A549 (cell line): ENCODE measurements around the gene MED12. TPM values are rescaled to one million over a fixed set of nuclear protein-coding genes. Genes with fewer than 3 reads are reported as not detected.

Experiments
- ATAC-seq, 2 experiments: fragments of 200-7000 bp in 1 of 2; fragments of >200 bp in 1 of 2; cut with Nextera tagmentation in 1 of 2; cut with Tn5 transposase in 1 of 2; 3 replicates each; pipeline versions ENCODE4 v1.8.0 to v1.9.1; 2018 to 2020; ENCODE audit warnings: mild to moderate bottlenecking in 1 of 2, moderate library complexity in 1 of 2
- CTCF ChIA-PET: fragments of 300-600 bp; sonication (Branson Sonifier 250); formaldehyde crosslinking; extraction: SDS; loops from one replicate; lab custom pipeline; 2021; ENCODE audit warnings: antibody characterized with exemption, inconsistent platforms; lab: Yijun Ruan, JAX
- POLR2A ChIA-PET: fragments of 350-600 bp; formaldehyde crosslinking; extraction: SDS; loops from one replicate; lab custom pipeline; 2021; ENCODE audit warnings: antibody characterized with exemption, inconsistent platforms; lab: Yijun Ruan, JAX
- DNase-seq, 2 experiments: peaks; one replicate each; pipeline versions ENCODE4 v3.0.0 to v3.0.0-alpha.2; 2011 to 2016; ENCODE audit warnings: low read depth in 1 of 2, low spot score in 1 of 2
- FAIRE-seq: peaks from 2 replicates; lab custom pipeline; 2011; peaks lifted over from hg19 to GRCh38; lab: Jason Lieb, UNC
- H3K27ac ChIP-seq, 2 experiments: fragments of >200 bp; sonication (Bioruptor Twin); formaldehyde crosslinking; 3 replicates each; pipeline ENCODE4 v1.5.1; 2016 to 2017
- H3K4me1 ChIP-seq: fragments of >200 bp; sonication (Bioruptor Twin); formaldehyde crosslinking; 3 replicates; pipeline ENCODE4 v1.6.1; 2016
- H3K4me2 ChIP-seq: fragments of >200 bp; sonication (Bioruptor Twin); formaldehyde crosslinking; 3 replicates; pipeline ENCODE4 v1.6.1; 2016
- H3K4me3 ChIP-seq: fragments of >200 bp; sonication (Bioruptor Twin); formaldehyde crosslinking; 3 replicates; pipeline ENCODE4 v1.5.1; 2016
- H3K9me3 ChIP-seq: fragments of >200 bp; sonication (Bioruptor Twin); formaldehyde crosslinking; 3 replicates; pipeline ENCODE4 v1.6.1; 2016
- CBX2 ChIP-seq: fragments of 200-600 bp; sonication (generic); IDR thresholded peaks from 2 replicates; pipeline ENCODE4 v1.6.1; 2016; ENCODE audit warnings: low read depth, mild to moderate bottlenecking, borderline replicate concordance
- CHD2 ChIP-seq: fragments of 150-350 bp; IDR thresholded peaks from 2 replicates; pipeline ENCODE4 v1.6.1; 2014; ENCODE audit warnings: low read length; ENCODE audit not compliant: partially characterized antibody
- CHD4 ChIP-seq: fragments of 200-600 bp; sonication (generic); IDR thresholded peaks from 2 replicates; pipeline ENCODE4 v1.6.1; 2016; ENCODE audit warnings: antibody characterized with exemption, mild to moderate bottlenecking, borderline replicate concordance
- EHF ChIP-seq: fragments of 250-450 bp; sonication (Bioruptor Pico); IDR thresholded peaks from 2 replicates; pipeline ENCODE4 v1.5.0; 2020; ENCODE audit warnings: mild to moderate bottlenecking
- EP300 ChIP-seq, 2 experiments: fragments of >200 bp; sonication (Bioruptor Twin); formaldehyde crosslinking; IDR thresholded peaks; 2 replicates in 1 of 2; 3 replicates in 1 of 2; pipeline ENCODE4 v1.6.1; 2016 to 2017
- FOXS1 ChIP-seq: fragments of 250-450 bp; sonication (Bioruptor Pico); IDR thresholded peaks from 2 replicates; pipeline ENCODE4 v1.5.0; 2020; ENCODE audit warnings: mild to moderate bottlenecking, moderate library complexity
- HEYL ChIP-seq: fragments of 250-450 bp; sonication (Bioruptor Pico); IDR thresholded peaks from 2 replicates; pipeline ENCODE4 v1.8.0; 2021; ENCODE audit warnings: mild to moderate bottlenecking, moderate library complexity
- HMGXB4 ChIP-seq: fragments of 250-450 bp; sonication (Bioruptor Pico); IDR thresholded peaks from 2 replicates; pipeline ENCODE4 v1.5.0; 2021; ENCODE audit warnings: mild to moderate bottlenecking, moderate library complexity, borderline replicate concordance
- HOXB5 ChIP-seq: fragments of 250-450 bp; sonication (Bioruptor Pico); IDR thresholded peaks from 2 replicates; pipeline ENCODE4 v1.5.0; 2020; ENCODE audit warnings: mild to moderate bottlenecking, moderate library complexity
- JUNB ChIP-seq: fragments of >200 bp; sonication (Bioruptor Twin); formaldehyde crosslinking; IDR thresholded peaks from 2 replicates; pipeline ENCODE4 v1.6.1; 2016
- MYC ChIP-seq: IDR thresholded peaks from 2 replicates; pipeline ENCODE4 v1.6.1; 2012; ENCODE audit warnings: mild to moderate bottlenecking, inconsistent platforms, low read length, improper control_type of control experiment, borderline replicate concordance
- NFE2L2 ChIP-seq: fragments of 150-350 bp; conservative IDR thresholded peaks from 2 replicates; pipeline ENCODE4 v1.6.1; 2014; ENCODE audit warnings: low read length
- PBX3 ChIP-seq: IDR thresholded peaks from 2 replicates; pipeline ENCODE4 v1.6.1; 2012
- RAD21 ChIP-seq, 2 experiments: fragments of >200 bp in 1 of 2; sonication (Bioruptor Twin) in 1 of 2; formaldehyde crosslinking in 1 of 2; IDR thresholded peaks in 1 of 2; conservative IDR thresholded peaks in 1 of 2; 2 replicates in 1 of 2; 3 replicates in 1 of 2; pipeline ENCODE4 v1.6.1; 2012 to 2018; ENCODE audit warnings: inconsistent platforms in 1 of 2
- RCOR1 ChIP-seq: fragments of 150-350 bp; IDR thresholded peaks from 2 replicates; pipeline ENCODE4 v1.6.1; 2014; ENCODE audit warnings: antibody characterized with exemption, low read length, low read depth
- RFX5 ChIP-seq: fragments of 450-650 bp; IDR thresholded peaks from 2 replicates; pipeline ENCODE4 v1.7.1; 2014; ENCODE audit warnings: antibody characterized with exemption, mild to moderate bottlenecking, moderate library complexity
- SMC3 ChIP-seq: fragments of >200 bp; sonication (Bioruptor Twin); formaldehyde crosslinking; IDR thresholded peaks from 3 replicates; pipeline ENCODE4 v1.6.1; 2018; ENCODE audit warnings: inconsistent platforms
- SREBF2 ChIP-seq: fragments of 450-650 bp; IDR thresholded peaks from 2 replicates; pipeline ENCODE4 v1.6.1; 2014; ENCODE audit warnings: mild to moderate bottlenecking, moderate library complexity
- TFCP2L1 ChIP-seq: fragments of 250-450 bp; sonication (Bioruptor Pico); IDR thresholded peaks from 2 replicates; pipeline ENCODE4 v1.5.0; 2021; ENCODE audit warnings: mild to moderate bottlenecking
- ZC3H11A ChIP-seq: fragments of 450-650 bp; IDR thresholded peaks from 2 replicates; pipeline ENCODE4 v1.6.1; 2014; ENCODE audit warnings: antibody characterized with exemption, mild to moderate bottlenecking
- WGBS: methylation state at CpG from one replicate; pipeline ENCODE4 v1.1.6; 2017; ENCODE audit errors: missing lambda C conversion rate; 5-methylcytosine and 5-hydroxymethylcytosine counted together
- polyA plus RNA-seq, 4 experiments: library from polyadenylated mRNA; depleted of rRNA in 3 of 4; stranded (reverse); fragments of >200 nt; fragmentation: RNase III in 1 of 4; extraction: RNeasy Plus Mini Kit Qiagen cat#74134 plus additional on column Dnase treatment in 1 of 4; gene quantifications; 2 replicates in 3 of 4; 3 replicates in 1 of 4; pipeline ENCODE4 v1.2.3, GENCODE V29; 2011 to 2017
- TF ChIP-seq, protein P1 (sequence below): fragments of 150-350 bp; IDR thresholded peaks from 2 replicates; pipeline ENCODE4 v1.6.1; 2014; ENCODE audit warnings: low read depth, mild to moderate bottlenecking, low read length
- TF ChIP-seq, protein P2 (sequence below): fragments of >200 bp; sonication (Bioruptor Twin); formaldehyde crosslinking; IDR thresholded peaks from 2 replicates; pipeline ENCODE4 v1.6.1; 2016

Gene MED12
- polyA plus RNA-seq, 2 of the 4 experiments (the other 2 are of a cell fraction): 12.6 to 13.5 TPM

GRCh38 chrX:71160475-71160874, 42.1 kb downstream of the MED12 start:
- no peak overlapping the region for H3K27ac ChIP-seq
- no peaks in the 10 kb centered on the region for H3K4me1 ChIP-seq
- H3K9me3 ChIP-seq: no peaks in the 10 kb centered on the region
- no peak overlapping the region for H3K4me3 ChIP-seq
- no peak for DNase-seq
- POLR2A ChIA-PET: no interaction called here
- WGBS: 95% methylated on average over 2 of the region's 3 CpGs
- CTCF ChIA-PET: no interaction called here
- FAIRE-seq: no peak
- no peak for ATAC-seq
- H3K4me2 ChIP-seq: no peak overlapping the region
- no peak for TF ChIP-seq RCOR1
- TF ChIP-seq JUNB: no peak

GRCh38 chrX:71162981-71163380, 44.6 kb downstream of the MED12 start:
- POLR2A ChIA-PET: no interaction called here
- WGBS: 86% methylated on average over 4 of the region's 4 CpGs
- FAIRE-seq (no peak), ATAC-seq (no peak), DNase-seq (no peak)
- Histone ChIP-seq H3K4me3 (no peak overlapping the region), H3K4me1 (no peaks in the 10 kb centered on the region), H3K4me2 (no peak overlapping the region), H3K27ac (no peak overlapping the region), H3K9me3 (no peaks in the 10 kb centered on the region)
- CTCF ChIA-PET: interaction anchor here (0.8 to 1.5 kb wide), 3 partner anchors 10 to 34 kb away, joined by 3 to 5 read pairs (median 4); no protein-coding TSS in a partner anchor
- TF ChIP-seq CBX2 (no peak), TFCP2L1 (CRISPR knock-in tag) (no peak), FOXS1 (no peak), SREBF2 (no peak), EHF (CRISPR knock-in tag) (no peak), HEYL (CRISPR knock-in tag) (no peak), EP300 (IDR thresholded peaks at IDR 0.05) (no peak), SMC3 (no peak), CHD2 (no peak), MYC (no peak), HMGXB4 (CRISPR knock-in tag) (no peak), ZC3H11A (no peak)
- TF ChIP-seq, protein P1, sequence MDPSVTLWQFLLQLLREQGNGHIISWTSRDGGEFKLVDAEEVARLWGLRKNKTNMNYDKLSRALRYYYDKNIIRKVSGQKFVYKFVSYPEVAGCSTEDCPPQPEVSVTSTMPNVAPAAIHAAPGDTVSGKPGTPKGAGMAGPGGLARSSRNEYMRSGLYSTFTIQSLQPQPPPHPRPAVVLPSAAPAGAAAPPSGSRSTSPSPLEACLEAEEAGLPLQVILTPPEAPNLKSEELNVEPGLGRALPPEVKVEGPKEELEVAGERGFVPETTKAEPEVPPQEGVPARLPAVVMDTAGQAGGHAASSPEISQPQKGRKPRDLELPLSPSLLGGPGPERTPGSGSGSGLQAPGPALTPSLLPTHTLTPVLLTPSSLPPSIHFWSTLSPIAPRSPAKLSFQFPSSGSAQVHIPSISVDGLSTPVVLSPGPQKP: no peak
- TF ChIP-seq, protein P2, sequence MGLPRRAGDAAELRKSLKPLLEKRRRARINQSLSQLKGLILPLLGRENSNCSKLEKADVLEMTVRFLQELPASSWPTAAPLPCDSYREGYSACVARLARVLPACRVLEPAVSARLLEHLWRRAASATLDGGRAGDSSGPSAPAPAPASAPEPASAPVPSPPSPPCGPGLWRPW: no peak

GRCh38 chrX:71164071-71164470, 45.7 kb downstream of the MED12 start:
- no peak for TF ChIP-seq NFE2L2
- WGBS: 70% methylated on average over 9 of the region's 12 CpGs
- FAIRE-seq (no peak), DNase-seq (no peak), ATAC-seq (no peak)
- Histone ChIP-seq H3K4me1 (no peaks in the 10 kb centered on the region), H3K27ac (no peak overlapping the region), H3K9me3 (no peaks in the 10 kb centered on the region), H3K4me2 (no peak overlapping the region), H3K4me3 (no peak overlapping the region)
- ChIA-PET CTCF (interaction anchor here (1.1 kb wide), 1 partner anchor 33 kb away, joined by 3 read pairs; no protein-coding TSS in a partner anchor), POLR2A (no interaction called here)

- H3K4me2 ChIP-seq: no peak overlapping the region
- no peak for FAIRE-seq
- no peak for ATAC-seq
- WGBS: 67% methylated on average over 6 of the region's 6 CpGs
- H3K4me3 ChIP-seq: no peak overlapping the region
- no peaks in the 10 kb centered on the region for H3K4me1 ChIP-seq
- ChIA-PET POLR2A (no interaction called here), CTCF (interaction anchor here (1.2 kb wide), 1 partner anchor 8 kb away, joined by 3 read pairs; no protein-coding TSS in a partner anchor)
- no peaks in the 10 kb centered on the region for H3K9me3 ChIP-seq
- H3K27ac ChIP-seq: no peak overlapping the region
- TF ChIP-seq RAD21 (conservative IDR thresholded peaks at IDR 0.05 in 1 of 2, IDR thresholded peaks at IDR 0.05 in 1 of 2): no peak
- no peak for TF ChIP-seq HOXB5 (CRISPR knock-in tag)
- TF ChIP-seq, protein P2: no peak
- TF ChIP-seq CBX2: no peak
- no peak for TF ChIP-seq PBX3
- no peak for TF ChIP-seq CHD4
- TF ChIP-seq NFE2L2: no peak
- no peak for TF ChIP-seq TFCP2L1 (CRISPR knock-in tag)
- no peak for TF ChIP-seq RFX5
- no peak for DNase-seq
Observed at GRCh38 chrX:71166461-71166860, 48.1 kb downstream of the MED12 start.
